Neural cell (in vitro differentiated cells): ENCODE results near the gene NOTCH3. TPM values are rescaled to one million over a fixed set of nuclear protein-coding genes. Genes with fewer than 3 reads are reported as not detected.

Experiments used
- H2AFZ ChIP-seq: fragments of 200-600, 300-800 bp; sonication (generic), shearing (Covaris generic); 2 replicates; pipeline ENCODE4 v1.6.0; 2014; ENCODE audit warnings: low read depth, mild to moderate bottlenecking, antibody characterized with exemption, low read length, moderate library complexity
- H3F3A ChIP-seq: fragments of 200-600 bp; shearing (Covaris generic); 2 replicates; pipeline ENCODE4 v1.6.1; 2016; ENCODE audit warnings: mild to moderate bottlenecking, moderate library complexity, mixed read lengths, antibody characterized with exemption, low read length; ENCODE audit not compliant: insufficient read depth, poor library complexity, severe bottlenecking
- H3K27ac ChIP-seq: fragments of 200-600, 300-800 bp; sonication (generic), shearing (Covaris generic); 2 replicates; pipeline ENCODE4 v1.5.1; 2014; ENCODE audit warnings: mild to moderate bottlenecking, low read length, moderate library complexity
- H3K27me3 ChIP-seq: fragments of 300-800, 200-600 bp; sonication (generic), shearing (Covaris generic); 2 replicates; pipeline ENCODE4 v1.6.0; 2014; ENCODE audit warnings: mild to moderate bottlenecking, low read depth, low read length, moderate library complexity; ENCODE audit not compliant: insufficient read depth
- H3K36me3 ChIP-seq: fragments of 300-800, 200-600 bp; sonication (generic), shearing (Covaris generic); 2 replicates; pipeline ENCODE4 v1.5.1; 2014; ENCODE audit warnings: mild to moderate bottlenecking, antibody characterized with exemption, low read length, moderate library complexity; ENCODE audit not compliant: insufficient read depth
- H3K4me2 ChIP-seq: fragments of 300-800, 200-600 bp; sonication (generic), shearing (Covaris generic); 2 replicates; pipeline ENCODE4 v1.6.0; 2014; ENCODE audit warnings: mild to moderate bottlenecking, low read length
- H3K4me3 ChIP-seq: fragments of 300-800, 200-600 bp; sonication (generic), shearing (Covaris generic); 2 replicates; pipeline ENCODE4 v1.5.1; 2014; ENCODE audit warnings: mild to moderate bottlenecking, low read length, moderate library complexity
- H3K79me2 ChIP-seq: fragments of 200-600 bp; shearing (Covaris generic); replicated peaks from 2 replicates; pipeline ENCODE4 v1.6.0; 2014; ENCODE audit warnings: mild to moderate bottlenecking, low read length, moderate library complexity; ENCODE audit not compliant: insufficient read depth
- H3K9ac ChIP-seq: fragments of 300-800, 200-600 bp; sonication (generic), shearing (Covaris generic); 2 replicates; pipeline ENCODE4 v1.6.1; 2016; ENCODE audit warnings: mild to moderate bottlenecking, low read length, mixed read lengths
- H3K9me2 ChIP-seq: fragments of 200-600 bp; shearing (Covaris generic); 2 replicates; pipeline ENCODE4 v1.6.1; 2016; ENCODE audit warnings: mild to moderate bottlenecking, low read length, mixed read lengths; ENCODE audit not compliant: insufficient read depth
- H3K9me3 ChIP-seq: fragments of 200-600, 300-800 bp; sonication (generic), shearing (Covaris generic); 2 replicates; pipeline ENCODE4 v1.6.1; 2016; ENCODE audit warnings: mild to moderate bottlenecking, mixed run types, low read length, moderate library complexity, mixed read lengths
- H4K20me1 ChIP-seq: fragments of 200-600 bp; shearing (Covaris generic); 2 replicates; pipeline ENCODE4 v1.6.1; 2016; ENCODE audit warnings: mild to moderate bottlenecking, mixed run types; ENCODE audit not compliant: insufficient read depth
- EP300 ChIP-seq: fragments of 450-650 bp; conservative IDR thresholded peaks from 2 replicates; pipeline ENCODE4 v1.6.1; 2014; ENCODE audit warnings: antibody characterized with exemption, mild to moderate bottlenecking, moderate library complexity; ENCODE audit not compliant: poor library complexity, severe bottlenecking
- EZH2 ChIP-seq: fragments of 200-600, 300-800 bp; shearing (Covaris generic), sonication (generic); IDR thresholded peaks from 2 replicates; pipeline ENCODE4 v1.6.1; 2014; ENCODE audit warnings: antibody characterized with exemption, low read length, borderline replicate concordance, mild to moderate bottlenecking; ENCODE audit not compliant: insufficient read depth, poor library complexity, severe bottlenecking
- MXI1 ChIP-seq: fragments of 450-650 bp; conservative IDR thresholded peaks from 2 replicates; pipeline ENCODE4 v1.6.1; 2014; ENCODE audit warnings: antibody characterized with exemption, mild to moderate bottlenecking; ENCODE audit not compliant: poor library complexity, severe bottlenecking
- POLR2AphosphoS5 ChIP-seq: IDR thresholded peaks from 2 replicates; pipeline ENCODE4 v1.6.1; 2012
- RAD21 ChIP-seq: fragments of 450-650 bp; conservative IDR thresholded peaks from 2 replicates; pipeline ENCODE4 v1.6.1; 2014; ENCODE audit warnings: antibody characterized with exemption, mild to moderate bottlenecking, moderate library complexity
- SMC3 ChIP-seq: fragments of 450-650 bp; conservative IDR thresholded peaks from 2 replicates; pipeline ENCODE4 v1.6.1; 2014; ENCODE audit warnings: antibody characterized with exemption, mild to moderate bottlenecking, moderate library complexity; ENCODE audit not compliant: poor library complexity
- TAF1 ChIP-seq: IDR thresholded peaks from 2 replicates; pipeline ENCODE4 v1.6.1; 2012; ENCODE audit warnings: low read depth
- polyA plus RNA-seq: library from polyadenylated mRNA; depleted of rRNA; stranded (reverse); fragments of >200 nt; gene quantifications from 2 replicates; pipeline ENCODE4 v1.2.3, GENCODE V29; 2014
- TF ChIP-seq, protein P1 (sequence below): IDR thresholded peaks from 2 replicates; pipeline ENCODE4 v1.6.1; 2012; ENCODE audit warnings: borderline replicate concordance
- TF ChIP-seq, protein P2 (sequence below): fragments of 450-650 bp; IDR thresholded peaks from 2 replicates; pipeline ENCODE4 v1.5.1; 2014; ENCODE audit warnings: antibody characterized with exemption, mild to moderate bottlenecking, moderate library complexity; ENCODE audit not compliant: poor library complexity, severe bottlenecking

Gene NOTCH3
- polyA plus RNA-seq, 1 donor from 2014 or later, result 0.21 TPM

- no peaks in the 10 kb centered on the region for H3K27me3 ChIP-seq
- no peaks in the 10 kb centered on the region for H3K36me3 ChIP-seq
- no peaks in the 10 kb centered on the region for H3K9me2 ChIP-seq
- no peak overlapping the region for H3K27ac ChIP-seq
- H3K79me2 ChIP-seq, result no peaks in the 10 kb centered on the region
- H3K4me3 ChIP-seq, result no peak overlapping the region
- H2AFZ ChIP-seq, result no peak overlapping the region
- no peaks in the 10 kb centered on the region for H4K20me1 ChIP-seq
- H3K4me2 ChIP-seq, result no peak overlapping the region
- no peak overlapping the region for H3K9ac ChIP-seq
- no peaks in the 10 kb centered on the region for H3K9me3 ChIP-seq
- H3F3A ChIP-seq, result no peaks in the 10 kb centered on the region
- TF ChIP-seq, protein P1, sequence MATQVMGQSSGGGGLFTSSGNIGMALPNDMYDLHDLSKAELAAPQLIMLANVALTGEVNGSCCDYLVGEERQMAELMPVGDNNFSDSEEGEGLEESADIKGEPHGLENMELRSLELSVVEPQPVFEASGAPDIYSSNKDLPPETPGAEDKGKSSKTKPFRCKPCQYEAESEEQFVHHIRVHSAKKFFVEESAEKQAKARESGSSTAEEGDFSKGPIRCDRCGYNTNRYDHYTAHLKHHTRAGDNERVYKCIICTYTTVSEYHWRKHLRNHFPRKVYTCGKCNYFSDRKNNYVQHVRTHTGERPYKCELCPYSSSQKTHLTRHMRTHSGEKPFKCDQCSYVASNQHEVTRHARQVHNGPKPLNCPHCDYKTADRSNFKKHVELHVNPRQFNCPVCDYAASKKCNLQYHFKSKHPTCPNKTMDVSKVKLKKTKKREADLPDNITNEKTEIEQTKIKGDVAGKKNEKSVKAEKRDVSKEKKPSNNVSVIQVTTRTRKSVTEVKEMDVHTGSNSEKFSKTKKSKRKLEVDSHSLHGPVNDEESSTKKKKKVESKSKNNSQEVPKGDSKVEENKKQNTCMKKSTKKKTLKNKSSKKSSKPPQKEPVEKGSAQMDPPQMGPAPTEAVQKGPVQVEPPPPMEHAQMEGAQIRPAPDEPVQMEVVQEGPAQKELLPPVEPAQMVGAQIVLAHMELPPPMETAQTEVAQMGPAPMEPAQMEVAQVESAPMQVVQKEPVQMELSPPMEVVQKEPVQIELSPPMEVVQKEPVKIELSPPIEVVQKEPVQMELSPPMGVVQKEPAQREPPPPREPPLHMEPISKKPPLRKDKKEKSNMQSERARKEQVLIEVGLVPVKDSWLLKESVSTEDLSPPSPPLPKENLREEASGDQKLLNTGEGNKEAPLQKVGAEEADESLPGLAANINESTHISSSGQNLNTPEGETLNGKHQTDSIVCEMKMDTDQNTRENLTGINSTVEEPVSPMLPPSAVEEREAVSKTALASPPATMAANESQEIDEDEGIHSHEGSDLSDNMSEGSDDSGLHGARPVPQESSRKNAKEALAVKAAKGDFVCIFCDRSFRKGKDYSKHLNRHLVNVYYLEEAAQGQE, result no peak
- TF ChIP-seq, protein P2, sequence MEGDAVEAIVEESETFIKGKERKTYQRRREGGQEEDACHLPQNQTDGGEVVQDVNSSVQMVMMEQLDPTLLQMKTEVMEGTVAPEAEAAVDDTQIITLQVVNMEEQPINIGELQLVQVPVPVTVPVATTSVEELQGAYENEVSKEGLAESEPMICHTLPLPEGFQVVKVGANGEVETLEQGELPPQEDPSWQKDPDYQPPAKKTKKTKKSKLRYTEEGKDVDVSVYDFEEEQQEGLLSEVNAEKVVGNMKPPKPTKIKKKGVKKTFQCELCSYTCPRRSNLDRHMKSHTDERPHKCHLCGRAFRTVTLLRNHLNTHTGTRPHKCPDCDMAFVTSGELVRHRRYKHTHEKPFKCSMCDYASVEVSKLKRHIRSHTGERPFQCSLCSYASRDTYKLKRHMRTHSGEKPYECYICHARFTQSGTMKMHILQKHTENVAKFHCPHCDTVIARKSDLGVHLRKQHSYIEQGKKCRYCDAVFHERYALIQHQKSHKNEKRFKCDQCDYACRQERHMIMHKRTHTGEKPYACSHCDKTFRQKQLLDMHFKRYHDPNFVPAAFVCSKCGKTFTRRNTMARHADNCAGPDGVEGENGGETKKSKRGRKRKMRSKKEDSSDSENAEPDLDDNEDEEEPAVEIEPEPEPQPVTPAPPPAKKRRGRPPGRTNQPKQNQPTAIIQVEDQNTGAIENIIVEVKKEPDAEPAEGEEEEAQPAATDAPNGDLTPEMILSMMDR, result no peak
- no peak for TF ChIP-seq EZH2
- no peak for TF ChIP-seq MXI1
- TF ChIP-seq EP300, result no peak
- no peak for TF ChIP-seq POLR2AphosphoS5
- no peak for TF ChIP-seq RAD21
- TF ChIP-seq TAF1, result no peak
- TF ChIP-seq SMC3, result no peak
Measured at GRCh38 chr19:15238639-15239155, 37.9 kb upstream of the NOTCH3 start.

DNA sequence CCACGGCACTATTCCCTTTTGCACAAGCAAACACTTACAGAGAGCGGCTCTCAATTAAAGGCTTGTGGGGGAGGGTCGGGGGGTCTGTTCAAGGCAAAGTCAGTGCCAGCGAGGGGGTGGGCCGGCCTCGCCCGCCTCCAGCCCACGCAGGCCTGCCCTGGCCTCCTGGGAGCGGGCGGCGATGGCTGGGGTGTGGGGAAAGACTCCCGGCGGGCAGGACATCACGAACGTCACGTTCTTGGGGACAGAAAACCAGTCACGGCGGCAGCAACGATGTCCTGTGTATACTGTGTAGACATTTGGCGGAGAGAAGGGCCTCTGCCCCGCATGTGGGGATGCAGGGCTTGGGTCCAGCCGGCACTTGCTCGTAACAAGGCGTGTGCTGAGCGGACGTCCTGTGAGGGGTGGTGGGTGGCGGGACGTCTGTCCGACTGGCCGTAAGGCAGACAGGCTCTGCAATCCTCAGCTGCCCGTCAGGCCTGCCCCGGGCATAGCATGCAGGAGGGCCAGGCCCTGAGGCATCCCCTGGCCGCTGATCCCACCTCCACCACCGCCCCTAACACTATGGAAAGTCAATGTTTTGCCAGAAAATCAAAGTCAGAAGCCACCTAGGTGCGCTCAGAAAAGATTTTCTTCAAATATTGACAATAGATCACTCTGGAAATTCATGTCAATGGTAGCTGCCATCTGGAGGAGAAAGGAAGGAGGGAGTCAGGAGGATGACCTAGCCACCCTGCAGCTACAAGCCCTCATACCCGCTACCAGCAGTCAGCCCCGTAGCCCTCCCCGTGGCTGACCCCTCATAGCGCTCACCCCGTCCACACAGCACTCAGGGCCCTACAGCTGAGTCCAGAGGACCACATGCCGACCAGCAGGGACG lies 37.2 kb upstream of the NOTCH3 start:
- Histone ChIP-seq H3K9me3 (no peaks in the 10 kb centered on the region), H3K9me2 (no peaks in the 10 kb centered on the region), H3K9ac (no peak overlapping the region), H3K27me3 (peaks cover 5% of the 10 kb centered on the region), H3K36me3 (no peaks in the 10 kb centered on the region), H3K27ac (no peak overlapping the region), H3K4me3 (no peak overlapping the region), H3K4me2 (no peak overlapping the region), H3F3A (no peaks in the 10 kb centered on the region), H4K20me1 (no peaks in the 10 kb centered on the region), H3K79me2 (no peaks in the 10 kb centered on the region), H2AFZ (no peak overlapping the region)
- TF ChIP-seq SMC3, result no peak
- no peak for TF ChIP-seq POLR2AphosphoS5
- TF ChIP-seq, protein P2, result no peak
- no peak for TF ChIP-seq MXI1
- no peak for TF ChIP-seq EP300
- TF ChIP-seq TAF1, result no peak
- TF ChIP-seq RAD21, result no peak
- no peak for TF ChIP-seq EZH2
- TF ChIP-seq, protein P1, result no peak
